Measurements from ENCODE around the gene KRT28.
"Not testable (repeated sequence)": the region's sequence is repeated elsewhere in the genome, so short reads cannot be mapped to it uniquely, and the experiment has no call there.

Gene KRT28

GRCh38 chr17:40818733-40819527 lies 19.2 kb upstream of the KRT28 start:
- ATAC-seq (peak; percentile 89), DNase-seq (peak; percentile 83)

DNA sequence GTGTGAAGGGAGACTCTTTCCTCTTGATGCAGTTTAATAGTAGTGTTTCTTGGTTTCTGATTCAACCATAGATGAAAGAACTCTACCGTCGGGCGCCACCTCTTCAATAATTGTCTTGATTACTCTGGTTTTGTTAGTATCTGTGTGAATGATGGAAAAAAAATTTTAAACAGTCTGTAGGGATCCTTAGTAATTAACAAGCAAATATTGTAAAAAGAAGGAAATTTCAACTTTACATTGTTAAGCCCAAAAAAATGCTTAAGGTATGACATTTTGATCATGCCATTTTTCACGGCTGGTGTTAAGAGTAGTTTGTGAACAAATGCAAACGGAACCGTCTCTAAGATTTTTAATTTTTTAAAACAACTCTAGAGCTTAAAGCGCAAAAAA lies 18.6 kb upstream of the KRT28 start:
- ATAC-seq (no peak), DNase-seq (no peak)

- ATAC-seq (no peak), DNase-seq (no peak)
These were observed 17.4 kb upstream of the KRT28 start for GRCh38 chr17:40817103-40817682.

- DNase-seq (no peak), ATAC-seq (no peak)
These were observed 16.8 kb upstream of the KRT28 start for GRCh38 chr17:40816569-40816968.

- DNase-seq (no peak), ATAC-seq (no peak)
These were observed 15.6 kb upstream of the KRT28 start for GRCh38 chr17:40815381-40815780.

GRCh38 chr17:40814657-40815056 lies 14.9 kb upstream of the KRT28 start:
- not testable (repeated sequence) for DNase-seq, ATAC-seq

DNA sequence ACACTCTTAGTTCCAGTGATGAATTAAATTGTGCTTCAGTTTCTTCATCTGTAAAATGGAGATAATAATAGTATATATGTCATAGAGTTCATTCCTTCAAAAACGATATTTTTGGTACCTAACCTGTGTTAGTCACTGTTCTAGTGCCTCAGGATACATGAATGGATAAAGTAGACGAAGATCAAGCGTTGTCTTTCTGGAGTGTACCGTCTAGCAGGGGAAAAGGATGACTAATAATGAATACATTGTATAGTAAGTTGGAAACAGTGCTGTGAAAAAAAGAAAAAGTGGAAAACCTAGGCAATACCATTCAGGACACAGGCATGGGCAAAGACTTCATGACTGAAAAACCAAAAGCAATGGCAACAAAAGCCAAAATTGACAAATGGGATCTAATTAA lies 14.0 kb upstream of the KRT28 start:
- no peak for DNase-seq
- no peak for ATAC-seq

- no peak for ATAC-seq
- no peak for DNase-seq
These were observed 12.9 kb upstream of the KRT28 start for GRCh38 chr17:40812639-40813038.

DNA sequence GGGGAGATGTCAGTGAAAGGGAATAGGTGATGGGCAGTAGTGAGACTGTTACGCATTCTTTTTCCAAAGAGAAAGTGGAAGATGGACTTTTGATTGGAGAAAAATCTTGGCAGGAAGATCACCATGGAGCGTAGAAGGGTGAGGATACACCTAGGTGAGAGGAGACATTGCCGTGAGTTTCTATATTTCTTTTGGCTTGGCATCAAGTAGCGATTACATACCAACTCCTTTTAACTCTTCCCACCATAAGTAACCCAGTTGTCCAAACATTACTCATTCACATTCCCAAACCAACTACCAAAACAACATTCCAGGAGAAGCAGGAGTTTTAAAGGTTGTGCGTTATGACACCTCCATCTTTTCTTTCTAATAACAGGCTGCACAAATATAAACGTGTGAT lies 10.7 kb upstream of the KRT28 start:
- ATAC-seq, result no peak
- DNase-seq, result no peak

- no peak for DNase-seq
- ATAC-seq, result no peak
These were observed 10.1 kb upstream of the KRT28 start for GRCh38 chr17:40809721-40810421.

GRCh38 chr17:40806131-40806530 lies 6.4 kb upstream of the KRT28 start:
- ATAC-seq (no peak), DNase-seq (no peak)

GRCh38 chr17:40803617-40804082 lies 3.9 kb upstream of the KRT28 start:
- DNase-seq (peak; percentile 84), ATAC-seq (peak; percentile 87)

GRCh38 chr17:40801157-40801556 lies 1.4 kb upstream of the KRT28 start:
- DNase-seq, result no peak
- ATAC-seq, result no peak

DNA sequence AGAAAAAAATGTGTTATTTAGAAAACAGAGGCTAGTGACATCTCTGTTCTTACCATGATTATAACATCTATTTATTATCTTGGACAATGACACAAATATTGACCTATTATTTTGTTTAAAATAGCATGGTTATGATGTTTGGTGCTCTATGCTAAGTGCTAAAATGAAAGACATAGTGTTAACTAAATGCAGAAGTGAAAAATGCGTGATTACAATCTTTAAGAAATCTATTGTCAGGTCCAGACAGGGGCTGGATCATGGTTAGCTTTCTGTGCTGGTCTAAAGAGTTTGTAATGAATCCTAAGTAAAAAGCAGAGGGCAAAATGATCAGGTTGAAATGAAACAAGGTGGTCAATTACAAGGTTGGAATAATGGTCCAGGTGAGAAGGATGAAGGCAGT lies 622 bp upstream of the KRT28 start:
- DNase-seq, result no peak
- ATAC-seq, result no peak

GRCh38 chr17:40796846-40797245 lies 2.9 kb downstream of the KRT28 start:
- DNase-seq (no peak), ATAC-seq (no peak)

- ATAC-seq (no peak), DNase-seq (no peak)
These were observed 4.6 kb downstream of the KRT28 start for GRCh38 chr17:40795019-40795667.

DNA sequence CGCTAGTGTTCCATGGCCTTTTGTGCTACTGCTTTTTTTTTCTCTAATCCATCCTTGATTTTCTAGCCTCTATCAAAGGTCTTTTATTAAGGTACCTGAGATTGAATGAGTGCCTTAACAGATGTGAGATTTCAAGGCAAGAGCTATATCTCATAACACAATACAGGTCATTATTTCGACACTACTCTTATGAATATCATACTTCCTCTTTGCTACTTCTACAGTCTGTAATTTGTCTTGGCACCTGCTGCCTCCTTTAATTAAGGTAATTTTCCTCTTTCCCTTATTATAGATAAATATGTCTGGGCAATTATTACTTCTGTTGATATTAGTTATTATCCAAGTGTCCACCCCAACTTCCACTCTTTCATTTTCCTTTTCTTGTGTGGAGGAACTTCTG lies 5.3 kb downstream of the KRT28 start:
- no peak for DNase-seq
- no peak for ATAC-seq

DNA sequence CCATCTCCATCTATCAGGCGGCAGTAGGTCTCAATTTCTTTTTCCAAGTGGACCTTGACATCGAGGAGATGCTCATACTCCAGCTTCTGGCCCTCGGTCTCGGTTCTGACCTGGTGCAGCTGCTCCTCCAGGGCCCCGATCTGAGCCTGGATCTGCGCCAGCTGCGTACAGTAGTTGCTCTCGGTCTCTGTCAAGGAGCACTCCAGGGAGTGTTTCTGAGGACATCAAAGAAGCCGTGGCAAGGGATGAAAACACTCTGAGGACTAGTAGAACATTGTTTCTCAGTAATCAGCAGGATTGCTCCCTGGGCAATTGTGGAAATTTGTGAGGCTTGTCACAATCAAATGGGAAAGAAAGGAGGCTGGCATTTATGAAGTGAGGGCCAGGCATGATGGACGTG lies 5.9 kb downstream of the KRT28 start:
- no peak for ATAC-seq

DNA sequence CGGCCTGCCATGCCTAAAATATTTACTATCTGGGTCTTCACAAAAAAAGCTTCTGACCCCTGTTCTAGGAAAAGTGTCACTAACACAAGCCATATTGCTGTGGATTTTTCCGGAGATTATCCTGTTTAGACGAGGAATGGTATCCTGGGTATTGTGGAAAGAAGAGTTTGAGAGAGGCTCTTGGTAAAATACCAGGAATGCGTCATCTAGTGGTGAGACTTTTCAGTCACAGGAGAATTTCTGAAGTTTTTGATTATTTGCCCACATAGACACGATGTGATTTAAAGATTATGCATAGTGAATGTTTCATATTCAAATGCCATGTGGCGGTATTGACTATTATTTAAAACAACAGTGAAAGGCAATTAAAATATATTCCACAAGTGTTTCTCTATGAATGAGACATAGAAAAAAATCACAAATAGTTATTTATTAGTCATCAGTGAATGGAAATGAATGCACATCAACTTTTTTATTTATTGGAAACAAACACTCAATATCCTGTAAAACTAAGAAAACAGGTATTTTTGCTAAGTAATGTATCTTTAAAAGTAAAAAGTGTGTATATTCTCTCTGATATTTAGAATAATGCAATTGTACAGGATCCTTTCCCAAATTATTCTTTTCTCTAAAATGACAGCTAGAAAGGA lies 7.8 kb downstream of the KRT28 start:
- ATAC-seq, result no peak
- DNase-seq, result no peak

More for the DNA sequence above, 5.9 kb downstream of the KRT28 start:
- no peak for DNase-seq

DNA sequence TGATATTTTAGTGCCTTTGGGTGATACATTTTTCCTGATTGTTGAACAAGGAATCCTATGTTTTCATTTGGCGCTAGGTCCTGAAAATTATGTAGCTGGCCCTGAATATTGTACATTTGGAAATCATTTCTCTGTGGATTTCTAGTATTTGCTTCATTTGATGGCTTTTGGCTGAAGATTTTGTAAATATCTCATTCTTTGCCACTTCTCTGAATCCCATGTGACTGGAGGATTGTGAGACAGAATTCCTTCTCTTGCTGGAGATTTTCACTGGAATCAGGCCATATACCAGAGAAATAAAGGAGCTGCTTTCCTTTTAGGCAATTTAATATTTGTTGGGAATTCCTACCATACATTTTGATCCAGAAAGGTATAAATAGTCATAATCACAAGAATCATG lies 8.6 kb downstream of the KRT28 start:
- no peak for DNase-seq
- no peak for ATAC-seq

GRCh38 chr17:40782450-40782849 lies 17.3 kb downstream of the KRT28 start, which contains the start of gene KRT27:
TSS of gene KRT27 (minus strand) at chr17:40782550. CDS start at chr17:40782493, 57 bp downstream.
- ATAC-seq, result no peak
- DNase-seq, result no peak
